Gastrocnemius medialis (tissue), 4 donors: Measurements from ENCODE around the gene FAM53C. TPM values are rescaled to one million over a fixed set of nuclear protein-coding genes. Genes with fewer than 3 reads are reported as not detected.

Experiments
- ATAC-seq, 2 donors: fragments of 150-250 bp; one replicate each; pipeline ENCODE4 v1.9.1; 2016
- DNase-seq, 2 donors: peaks; one replicate each; pipeline ENCODE4 v3.0.0-alpha.2; 2019
- H3K27ac ChIP-seq, 4 donors: fragments of 200-600 bp; sonication (generic); 1 replicate in 1 of 4; 2 replicates in 3 of 4; pipeline ENCODE4 v1.5.1; 2016 to 2018; ENCODE audit warnings: mild to moderate bottlenecking in 2 of 4, moderate library complexity in 1 of 4
- H3K27me3 ChIP-seq, 3 donors: fragments of 200-600 bp; sonication (generic) in 2 of 3; 1 replicate in 1 of 3; 2 replicates in 2 of 3; pipeline versions ENCODE4 v1.5.1 to v1.6.0; 2016 to 2019; ENCODE audit warnings: mild to moderate bottlenecking in 1 of 3, moderate library complexity in 1 of 3
- H3K36me3 ChIP-seq, 2 donors: fragments of 200-600 bp; sonication (generic) in 1 of 2; one replicate each; pipeline ENCODE4 v1.5.1; 2017 to 2018
- H3K4me1 ChIP-seq, 2 donors: fragments of 200-600 bp; sonication (generic) in 1 of 2; one replicate each; pipeline ENCODE4 v1.5.1; 2016 to 2017; ENCODE audit warnings: mild to moderate bottlenecking in 2 of 2
- H3K4me3 ChIP-seq, 4 donors: fragments of 200-600 bp; sonication (generic) in 3 of 4; 1 replicate in 1 of 4; 2 replicates in 3 of 4; pipeline ENCODE4 v1.5.1; 2016 to 2019; ENCODE audit warnings: mild to moderate bottlenecking in 2 of 4
- H3K9me3 ChIP-seq, 3 donors: fragments of 200-600 bp; sonication (generic) in 2 of 3; 1 replicate in 1 of 3; 2 replicates in 2 of 3; pipeline ENCODE4 v1.5.1; 2016 to 2019
- CTCF ChIP-seq, 5 experiments: fragments of 450-650 bp in 3 of 5; fragments of 200-600 bp in 2 of 5; sonication (generic) in 2 of 5; IDR thresholded peaks in 4 of 5; conservative IDR thresholded peaks in 1 of 5; 1 replicate in 4 of 5; 2 replicates in 1 of 5; pipeline ENCODE4 v1.5.1; 2016 to 2019; ENCODE audit warnings: antibody characterized with exemption in 5 of 5, mild to moderate bottlenecking in 3 of 5, moderate library complexity in 3 of 5
- POLR2A ChIP-seq, 2 donors: fragments of 450-650 bp; IDR thresholded peaks; one replicate each; pipeline ENCODE4 v1.6.1; 2017; ENCODE audit warnings: antibody characterized with exemption in 2 of 2, mild to moderate bottlenecking in 2 of 2, moderate library complexity in 2 of 2
- in situ Hi-C, 4 donors: fragments of 200-750 bp; cut with MboI; loops; one replicate each; pipeline versions ENCODE4 v1.15.0 to v1.8.0; 2017; ENCODE audit warnings: low sequenced_read_pairs in 4 of 4
- intact Hi-C: fragments of 100-400 bp; cut with DNase I; formaldehyde crosslinking; loops from one replicate; pipeline ENCODE4 v1.15.1; 2023; ENCODE audit warnings: low total_unique reads
- total RNA-seq, 4 donors: library from RNA; depleted of rRNA; stranded (reverse); fragments of >200 nt; gene quantifications; one replicate each; pipeline versions ENCODE4 v1.1.0 to v1.2.3, GENCODE V29; 2016

The FAM53C gene
- 10 to 100 TPM; 35.7 to 74.7 (median 41.0) TPM for total RNA-seq

DNA sequence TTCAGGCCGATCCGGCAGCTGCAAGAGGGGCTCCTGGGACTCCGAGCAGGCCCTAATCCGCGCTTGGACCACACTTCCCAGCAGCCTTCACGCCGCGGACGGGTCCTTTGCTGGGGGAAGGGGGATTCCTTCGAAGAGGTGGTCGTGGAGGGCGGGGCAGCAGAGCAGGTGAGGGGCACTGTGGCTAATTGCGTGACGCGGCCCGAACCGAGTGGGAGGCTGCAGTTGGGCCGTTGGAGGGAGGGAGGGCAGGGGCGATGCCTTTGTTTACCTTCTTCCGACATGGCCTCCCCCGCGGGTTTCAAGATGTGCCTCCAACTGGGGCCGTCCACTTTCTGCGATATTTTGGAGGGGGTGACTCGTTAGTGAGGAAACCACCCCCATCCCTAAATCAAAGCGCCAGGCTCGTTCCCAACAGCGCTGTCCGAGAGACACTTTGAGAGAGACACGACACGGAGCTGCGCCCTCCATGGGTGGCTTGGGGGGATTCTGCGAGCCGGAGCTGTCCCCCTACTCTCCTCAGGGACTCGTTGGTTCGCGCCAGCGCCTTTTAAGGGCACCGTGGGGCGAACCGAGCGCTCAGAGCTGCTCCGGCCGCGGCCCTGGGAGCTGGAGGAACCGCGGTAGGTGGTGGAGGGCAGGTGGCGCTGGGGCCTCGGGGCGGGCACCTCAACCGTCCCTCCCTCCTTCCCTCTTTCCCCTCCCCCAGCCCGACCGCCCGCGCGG, at the start of gene FAM53C:
TSS of gene FAM53C (plus strand) at position 582 of the 726 bp plus-strand sequence. CDS start 3,070 bp downstream, outside the sequence.
- Histone ChIP-seq H3K4me3 (peak within 1 kb of the TSS; percentile 75 to 95 (median 93)), H3K9me3 (no peaks in the 10 kb centered on the region), H3K27me3 (no peaks in the 10 kb centered on the region), H3K4me1 (peaks cover 24 to 35% of the 10 kb centered on the region in 2 donors), H3K36me3 (peaks cover 0 to 13% of the 10 kb centered on the region in 2 donors), H3K27ac (peak within 1 kb of the TSS; percentile 89 to 98 (median 94))
- in situ Hi-C loops (loop anchor here in 1 of 4 donors (10.0 kb wide), 1 partner anchor 123 kb away; the partner anchor contains the start of gene CDC23), intact Hi-C loops (loop anchor here (1.0 to 10.0 kb wide), 6 partner anchors 15 to 713 kb away; partner anchors contain the start of genes CDC23, ETF1, FAM13B and KDM3B)
- DNase-seq (peak; percentile 89 to 91), ATAC-seq (peak; percentile 92 to 93)
- TF ChIP-seq POLR2A (IDR thresholded peaks at IDR 0.05) (peak; percentile 96 to 99), CTCF (IDR thresholded peaks at IDR 0.05 in 4 of 5, conservative IDR thresholded peaks at IDR 0.05 in 1 of 5) (peak in 2 of 5 experiments; percentile 39 to 66)

DNA sequence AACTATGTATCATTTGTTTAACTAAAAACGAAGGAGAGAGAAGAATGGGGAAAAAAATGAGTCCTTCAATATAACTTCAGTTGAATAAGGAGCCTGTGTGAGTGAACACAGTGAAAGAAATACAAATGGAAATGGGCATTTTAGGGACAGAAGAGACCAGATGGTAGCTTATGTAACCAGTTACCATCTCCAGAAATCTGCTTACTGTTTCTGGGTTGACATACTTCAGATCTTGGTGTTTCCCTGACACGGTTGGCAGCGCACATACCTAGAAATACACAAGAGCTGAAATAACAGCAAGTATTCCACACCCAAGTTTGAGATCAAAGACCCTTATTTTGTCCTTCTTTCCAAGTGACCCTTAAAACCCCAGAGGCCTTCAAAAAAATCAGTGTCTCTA, 48.8 kb upstream of the FAM53C start:
- no peak for TF ChIP-seq CTCF (IDR thresholded peaks at IDR 0.05 in 4 of 5, conservative IDR thresholded peaks at IDR 0.05 in 1 of 5)
- no peak for TF ChIP-seq POLR2A (IDR thresholded peaks at IDR 0.05)
- no peaks in the 10 kb centered on the region for H3K9me3 ChIP-seq
- no peaks in the 10 kb centered on the region for H3K4me1 ChIP-seq
- no peak overlapping the region for H3K4me3 ChIP-seq
- no peaks in the 10 kb centered on the region for H3K27me3 ChIP-seq
- no peak for DNase-seq
- ATAC-seq = no peak
- H3K27ac ChIP-seq = no peak overlapping the region
- H3K36me3 ChIP-seq = no peaks in the 10 kb centered on the region
- intact Hi-C loops = no loop called here
- in situ Hi-C loops = no loop called here

- no peak for ATAC-seq
Observed at GRCh38 chr5:138303372-138303771, 34.7 kb upstream of the FAM53C start.

GRCh38 chr5:138305797-138306196, 32.3 kb upstream of the FAM53C start:
- H3K36me3 ChIP-seq = no peaks in the 10 kb centered on the region
- H3K27me3 ChIP-seq = no peaks in the 10 kb centered on the region
- intact Hi-C loops (loop anchor here (1.0 kb wide), 1 partner anchor 106 kb away; no protein-coding TSS in a partner anchor), in situ Hi-C loops (loop anchor here in 1 of 4 donors (25.0 kb wide), 1 partner anchor 107 kb away; no protein-coding TSS in a partner anchor)
- peak overlapping the region; percentile 55 to 77 (median 60) for H3K27ac ChIP-seq
- no peak overlapping the region for H3K4me3 ChIP-seq
- no peaks in the 10 kb centered on the region for H3K9me3 ChIP-seq
- ATAC-seq = peak; percentile 99 to 100
- peak; percentile 90 to 91 for DNase-seq
- peaks cover 7 to 8% of the 10 kb centered on the region in 2 donors for H3K4me1 ChIP-seq
- no peak for TF ChIP-seq POLR2A (IDR thresholded peaks at IDR 0.05)
- TF ChIP-seq CTCF (IDR thresholded peaks at IDR 0.05 in 4 of 5, conservative IDR thresholded peaks at IDR 0.05 in 1 of 5) = peak in 3 of 5 experiments; percentile 19 to 45 (median 21)

More at GRCh38 chr5:138303372-138303771, 34.7 kb upstream of the FAM53C start:
- in situ Hi-C loops (loop anchor here in 1 of 4 donors (25.0 kb wide), 1 partner anchor 109 kb away; no protein-coding TSS in a partner anchor), intact Hi-C loops (no loop called here)
- no peaks in the 10 kb centered on the region for H3K27me3 ChIP-seq
- H3K36me3 ChIP-seq = no peaks in the 10 kb centered on the region
- H3K4me1 ChIP-seq = peaks cover 7 to 8% of the 10 kb centered on the region in 2 donors
- TF ChIP-seq POLR2A (IDR thresholded peaks at IDR 0.05) (no peak), CTCF (IDR thresholded peaks at IDR 0.05 in 4 of 5, conservative IDR thresholded peaks at IDR 0.05 in 1 of 5) (no peak)
- DNase-seq = no peak
- no peak overlapping the region for H3K27ac ChIP-seq
- H3K4me3 ChIP-seq = no peak overlapping the region
- no peaks in the 10 kb centered on the region for H3K9me3 ChIP-seq
